Left lung (tissue), 10 donors: ENCODE measurements around the gene BPHL. TPM values are rescaled to one million over a fixed set of nuclear protein-coding genes. Genes with fewer than 3 reads are reported as not detected.
A peak's percentile ranks its signal among the peaks of the same experiment; 100 is the strongest.
"Not testable (repeated sequence)": the region's sequence is repeated elsewhere in the genome, so short reads cannot be mapped to it uniquely, and the experiment has no call there.

Source experiments
- ATAC-seq: fragments of 200-7000 bp; cut with Tn5 transposase; one replicate; pipeline ENCODE4 v1.9.1; 2020; ENCODE audit warnings: moderate library complexity
- DNase-seq, 4 donors: peaks; one replicate each; pipeline ENCODE4 v3.0.0-alpha.2; 2013 to 2020
- H3K27ac ChIP-seq, 2 donors: fragments of 200-600 bp; sonication (generic) in 1 of 2; one replicate each; pipeline versions ENCODE4 v1.5.0 to v1.8.0; 2020 to 2021
- H3K27me3 ChIP-seq, 2 donors: fragments of 200-600 bp; sonication (generic) in 1 of 2; one replicate each; pipeline versions ENCODE4 v1.5.0 to v1.8.0; 2020 to 2021
- H3K36me3 ChIP-seq, 2 donors: fragments of 200-600 bp; sonication (generic) in 1 of 2; one replicate each; pipeline versions ENCODE4 v1.5.0 to v1.8.0; 2020 to 2021
- H3K4me1 ChIP-seq, 2 donors: fragments of 200-600 bp; one replicate each; pipeline ENCODE4 v1.8.0; 2021
- H3K4me3 ChIP-seq, 2 donors: fragments of 200-600 bp; sonication (generic) in 1 of 2; one replicate each; pipeline versions ENCODE4 v1.5.0 to v1.8.0; 2020 to 2021; ENCODE audit warnings: mild to moderate bottlenecking in 1 of 2
- H3K9me3 ChIP-seq, 2 donors: fragments of 200-600 bp; sonication (generic) in 1 of 2; one replicate each; pipeline versions ENCODE4 v1.5.0 to v1.8.0; 2020 to 2021
- intact Hi-C, 2 donors: fragments of 100-400 bp; cut with DNase I; formaldehyde crosslinking; loops; one replicate each; pipeline versions ENCODE4 v1.11.2 to v1.14.2; 2022
- polyA plus RNA-seq, 6 donors: library from polyadenylated mRNA; unstranded; fragments of 120-200 nt; gene quantifications; one replicate each; pipeline ENCODE4 v1.2.1, GENCODE V29; 2013; ENCODE audit not compliant: insufficient read length in 6 of 6
- total RNA-seq, 2 donors: library from RNA; stranded (reverse); fragmentation: NEBNext Ultra II Directional; extraction: Animal tissue kit (Norgen Biotek cat#: 25700); gene quantifications; one replicate each; pipeline ENCODE4 v1.2.1, GENCODE V29; 2021
- TF ChIP-seq, protein P1 (sequence below), 2 donors: fragments of 200-600 bp; sonication (generic) in 1 of 2; IDR thresholded peaks; one replicate each; pipeline versions ENCODE4 v1.5.0 to v1.8.0; 2021; ENCODE audit warnings: antibody characterized with exemption in 2 of 2
- donor health status: DM: no; HTN: yes; CAD: no.
- donor health status: DM: no; HTN: no; CAD: no.

The BPHL gene
- total and polyA plus RNA-seq, 8 donors = 13.1 to 47.9 (median 41.1) TPM

DNA sequence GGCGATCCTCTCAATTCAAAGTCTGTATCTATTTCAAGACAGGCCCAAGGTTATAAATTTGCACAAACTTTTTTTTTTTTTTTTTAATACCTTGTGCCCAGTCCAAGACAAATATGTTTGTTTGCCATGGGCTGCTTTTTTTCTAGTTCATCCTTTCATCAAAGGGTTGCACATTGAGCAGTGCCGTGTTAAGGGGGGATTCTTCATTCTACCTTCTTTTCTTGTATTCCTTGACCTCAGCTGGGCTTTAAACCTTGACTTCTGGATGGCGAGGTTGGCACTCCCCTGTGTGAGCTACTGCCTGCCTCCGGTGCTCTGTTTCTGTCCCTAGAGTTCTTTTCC, 42.8 kb upstream of the BPHL start:
- Histone ChIP-seq H3K9me3 (no peaks in the 10 kb centered on the region), H3K4me3 (no peak overlapping the region), H3K4me1 (peaks cover 15 to 34% of the 10 kb centered on the region in 2 donors), H3K27ac (no peak overlapping the region), H3K27me3 (no peaks in the 10 kb centered on the region), H3K36me3 (peaks cover 0 to 45% of the 10 kb centered on the region in 2 donors)
- DNase-seq = no peak
- TF ChIP-seq, protein P1, sequence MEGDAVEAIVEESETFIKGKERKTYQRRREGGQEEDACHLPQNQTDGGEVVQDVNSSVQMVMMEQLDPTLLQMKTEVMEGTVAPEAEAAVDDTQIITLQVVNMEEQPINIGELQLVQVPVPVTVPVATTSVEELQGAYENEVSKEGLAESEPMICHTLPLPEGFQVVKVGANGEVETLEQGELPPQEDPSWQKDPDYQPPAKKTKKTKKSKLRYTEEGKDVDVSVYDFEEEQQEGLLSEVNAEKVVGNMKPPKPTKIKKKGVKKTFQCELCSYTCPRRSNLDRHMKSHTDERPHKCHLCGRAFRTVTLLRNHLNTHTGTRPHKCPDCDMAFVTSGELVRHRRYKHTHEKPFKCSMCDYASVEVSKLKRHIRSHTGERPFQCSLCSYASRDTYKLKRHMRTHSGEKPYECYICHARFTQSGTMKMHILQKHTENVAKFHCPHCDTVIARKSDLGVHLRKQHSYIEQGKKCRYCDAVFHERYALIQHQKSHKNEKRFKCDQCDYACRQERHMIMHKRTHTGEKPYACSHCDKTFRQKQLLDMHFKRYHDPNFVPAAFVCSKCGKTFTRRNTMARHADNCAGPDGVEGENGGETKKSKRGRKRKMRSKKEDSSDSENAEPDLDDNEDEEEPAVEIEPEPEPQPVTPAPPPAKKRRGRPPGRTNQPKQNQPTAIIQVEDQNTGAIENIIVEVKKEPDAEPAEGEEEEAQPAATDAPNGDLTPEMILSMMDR (IDR thresholded peaks at IDR 0.05) = no peak
- intact Hi-C loops = no loop called here
- ATAC-seq = no peak

DNA sequence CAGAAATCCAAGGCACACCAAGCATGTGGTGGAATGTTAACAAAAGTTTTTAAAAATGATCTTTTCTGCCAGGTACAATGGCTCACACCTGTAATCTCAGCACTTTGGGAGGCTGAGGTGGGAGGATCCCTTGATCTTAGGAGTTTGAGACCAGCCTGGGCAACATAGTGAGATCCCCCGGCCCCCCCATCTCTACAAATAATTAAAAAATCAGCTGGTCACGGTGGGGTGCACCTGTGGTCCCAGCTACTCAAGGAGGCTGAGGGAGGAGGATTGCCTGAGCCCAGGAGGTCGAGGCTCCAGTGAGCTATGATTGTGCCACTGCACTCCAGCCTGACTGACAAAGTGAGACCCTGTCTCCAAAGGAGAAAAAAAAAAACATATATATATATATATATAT, 42.2 kb upstream of the BPHL start:
- TF ChIP-seq, protein P1 (IDR thresholded peaks at IDR 0.05) = no peak
- Histone ChIP-seq H3K4me3 (no peak overlapping the region), H3K27me3 (no peaks in the 10 kb centered on the region), H3K27ac (no peak overlapping the region), H3K36me3 (peaks cover 0 to 50% of the 10 kb centered on the region in 2 donors), H3K9me3 (no peaks in the 10 kb centered on the region), H3K4me1 (peaks cover 14 to 28% of the 10 kb centered on the region in 2 donors)
- no peak for DNase-seq
- intact Hi-C loops = no loop called here
- ATAC-seq = no peak

DNA sequence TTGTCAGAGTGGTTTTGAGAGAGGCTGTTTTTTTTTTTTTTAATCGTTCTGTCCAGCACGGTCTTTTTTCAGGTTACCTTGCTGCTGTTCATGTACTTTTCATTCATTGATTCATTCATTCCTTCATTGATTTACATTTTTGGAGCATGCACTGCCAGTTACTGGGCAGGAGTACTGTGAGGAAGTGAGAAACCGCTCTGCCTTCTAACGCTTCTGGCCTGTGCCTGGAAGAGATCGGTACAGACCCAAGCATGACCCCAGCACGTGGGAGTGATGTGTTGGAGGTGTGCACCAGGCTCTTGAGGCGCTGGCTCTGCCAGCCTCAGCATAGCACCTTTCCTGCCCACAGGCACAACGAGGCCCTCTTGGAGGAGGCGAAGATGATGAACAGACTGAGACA, 41.1 kb upstream of the BPHL start:
- Histone ChIP-seq H3K36me3 (peaks cover 0 to 60% of the 10 kb centered on the region in 2 donors), H3K27me3 (no peaks in the 10 kb centered on the region), H3K4me3 (no peak overlapping the region), H3K4me1 (peaks cover 14 to 20% of the 10 kb centered on the region in 2 donors), H3K27ac (no peak overlapping the region), H3K9me3 (no peaks in the 10 kb centered on the region)
- intact Hi-C loops = no loop called here
- DNase-seq = no peak
- ATAC-seq = no peak
- TF ChIP-seq, protein P1 (IDR thresholded peaks at IDR 0.05) = no peak

DNA sequence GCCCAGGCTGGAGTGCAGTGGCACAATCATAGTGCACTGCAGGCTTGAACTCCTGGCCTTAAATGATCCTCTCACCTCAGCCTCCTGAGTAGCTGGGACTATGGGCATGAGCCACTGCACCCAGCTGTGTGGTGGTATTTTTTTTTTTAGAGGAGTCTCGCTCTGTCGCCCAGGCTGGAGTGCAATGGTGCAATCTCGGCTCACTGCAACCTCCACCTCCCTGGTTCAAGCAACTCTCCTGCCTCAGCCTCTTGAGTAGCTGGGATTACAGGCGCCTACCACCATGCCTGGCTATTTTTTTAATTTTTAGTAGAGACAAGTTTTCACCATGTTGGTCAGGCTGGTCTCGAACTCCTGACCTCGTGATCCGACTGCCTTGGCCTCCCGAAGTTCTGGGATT, 39.6 kb upstream of the BPHL start:
- H3K27ac ChIP-seq, DNase-seq, H3K4me3 ChIP-seq, intact Hi-C loops, H3K9me3 ChIP-seq, H3K27me3 ChIP-seq, ATAC-seq: not testable (repeated sequence)
- H3K4me1 ChIP-seq = peaks cover 14 to 20% of the 10 kb centered on the region in 2 donors
- H3K36me3 ChIP-seq = peaks cover 0 to 71% of the 10 kb centered on the region in 2 donors

DNA sequence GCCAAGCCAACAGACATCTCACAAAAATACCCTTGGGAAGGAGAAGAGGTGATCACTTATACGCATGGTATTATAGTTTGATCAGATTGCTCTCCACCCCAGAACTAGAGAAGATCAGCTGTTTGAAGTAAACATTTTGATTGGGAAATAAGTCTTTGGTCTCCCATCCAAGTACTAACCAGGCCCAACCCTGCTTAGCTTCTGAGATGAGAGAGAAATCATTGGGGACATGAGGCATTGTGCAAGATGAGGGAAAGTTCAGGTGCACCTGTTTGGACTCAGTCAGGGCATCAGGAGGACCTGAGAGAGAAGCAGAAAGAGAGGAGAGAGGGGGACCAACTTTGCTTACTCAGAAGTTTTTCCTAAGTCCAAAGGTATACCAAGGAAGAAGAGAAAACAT, 38.8 kb upstream of the BPHL start:
- no peak for ATAC-seq
- Histone ChIP-seq H3K27ac (no peak overlapping the region), H3K4me3 (no peak overlapping the region), H3K36me3 (peaks cover 0 to 78% of the 10 kb centered on the region in 2 donors), H3K4me1 (peaks cover 14 to 16% of the 10 kb centered on the region in 2 donors), H3K9me3 (no peaks in the 10 kb centered on the region), H3K27me3 (no peaks in the 10 kb centered on the region)
- intact Hi-C loops = no loop called here
- TF ChIP-seq, protein P1 (IDR thresholded peaks at IDR 0.05) = no peak
- DNase-seq = no peak

DNA sequence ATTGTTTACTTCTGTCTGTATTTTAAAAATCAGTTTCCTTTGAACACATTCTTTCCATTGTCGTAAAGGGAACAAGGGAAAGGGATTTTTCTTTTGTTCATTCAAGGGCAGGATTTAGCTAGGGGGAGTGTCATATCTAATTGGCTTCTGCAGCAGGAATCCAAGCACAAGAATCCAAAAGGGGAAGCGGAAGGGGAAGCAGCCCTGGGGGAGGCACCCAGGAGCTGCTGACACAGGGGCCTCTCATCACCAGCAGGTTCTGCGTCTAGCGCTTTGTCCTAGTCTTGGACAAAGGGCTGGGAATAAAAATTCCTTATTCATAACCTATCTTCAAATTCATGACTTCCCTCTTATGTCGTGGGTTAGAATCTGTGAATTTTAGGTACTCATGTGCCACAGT, 36.6 kb upstream of the BPHL start:
- ATAC-seq (peak; percentile 51), DNase-seq (peak in 1 of 4 donors; percentile 10)
- intact Hi-C loops = no loop called here
- H3K4me3 ChIP-seq = no peak overlapping the region
- no peaks in the 10 kb centered on the region for H3K4me1 ChIP-seq
- H3K27me3 ChIP-seq = no peaks in the 10 kb centered on the region
- no peaks in the 10 kb centered on the region for H3K9me3 ChIP-seq
- peak overlapping the region in 1 of 2 donors; percentile 45 for H3K27ac ChIP-seq
- TF ChIP-seq, protein P1 (IDR thresholded peaks at IDR 0.05) = no peak
- peaks cover 0 to 98% of the 10 kb centered on the region in 2 donors for H3K36me3 ChIP-seq
